M059J (cell line): ENCODE results near the gene AFG1L. TPM values are rescaled to one million over a fixed set of nuclear protein-coding genes. Genes with fewer than 3 reads are reported as not detected.
"Not testable (repeated sequence)": the region's sequence is repeated elsewhere in the genome, so short reads cannot be mapped to it uniquely, and the experiment has no call there.

Experiments used
- DNase-seq: peaks from one replicate; pipeline ENCODE4 v3.0.0-alpha.2; 2012; ENCODE audit warnings: low read depth
- total RNA-seq: library from RNA; depleted of rRNA; stranded (reverse); fragments of >200 nt; shearing (Covaris generic); gene quantifications from 2 replicates; pipeline ENCODE4 v1.2.3, GENCODE V29; 2014

Gene AFG1L
- total RNA-seq, 1 experiment from 2014 or later: 8.9 TPM

DNA sequence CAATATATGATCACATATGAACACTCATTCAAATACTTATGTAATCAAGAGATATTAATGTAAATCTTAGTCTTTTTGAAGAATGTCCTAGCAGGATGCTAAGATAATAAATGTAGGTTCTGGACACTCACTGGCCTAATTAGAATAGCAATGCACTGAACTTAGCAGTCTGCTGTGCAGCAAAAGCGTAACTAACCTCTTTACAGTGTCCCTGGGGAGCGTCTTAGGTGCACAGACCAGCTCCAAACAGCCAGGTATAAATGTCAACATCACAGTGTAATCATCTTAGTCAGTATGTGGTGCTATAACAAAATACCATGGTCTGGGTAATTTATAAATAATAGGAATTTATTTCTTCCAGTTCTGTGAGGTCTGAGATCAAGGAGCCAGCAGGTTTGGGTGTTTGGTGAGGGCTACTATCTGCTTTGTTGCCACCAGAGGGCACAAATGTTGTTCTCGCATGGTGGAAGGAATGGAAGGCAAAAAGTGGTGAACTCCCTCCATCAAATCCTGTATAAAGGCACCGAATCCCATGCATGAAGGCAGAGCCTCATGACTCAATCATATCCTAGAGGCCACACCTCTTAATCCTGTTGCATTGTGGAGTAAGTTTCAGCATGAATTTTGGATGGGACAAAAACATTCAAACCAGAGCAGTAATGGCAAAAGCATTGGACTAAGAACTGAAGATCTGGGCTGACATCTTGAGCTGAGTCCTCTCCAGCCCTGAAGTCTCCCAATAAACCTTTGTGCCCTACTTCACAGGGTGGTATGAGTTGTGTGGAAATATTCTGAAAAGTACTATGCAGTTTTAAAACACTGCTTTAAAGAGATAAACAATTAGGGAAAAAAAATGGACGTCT, 224.1 kb downstream of the AFG1L start:
- peak; percentile 46 for DNase-seq

- no peak for DNase-seq
These were observed 226.8 kb downstream of the AFG1L start for GRCh38 chr6:108521616-108522107.

- DNase-seq: no peak
These were observed 228.8 kb downstream of the AFG1L start for GRCh38 chr6:108523697-108524096.

- DNase-seq: no peak
These were observed 229.8 kb downstream of the AFG1L start for GRCh38 chr6:108524528-108525248.

GRCh38 chr6:108526739-108527174, 231.9 kb downstream of the AFG1L start:
- peak; percentile 56 for DNase-seq

GRCh38 chr6:108528878-108529277, 234.0 kb downstream of the AFG1L start:
- DNase-seq: no peak

DNA sequence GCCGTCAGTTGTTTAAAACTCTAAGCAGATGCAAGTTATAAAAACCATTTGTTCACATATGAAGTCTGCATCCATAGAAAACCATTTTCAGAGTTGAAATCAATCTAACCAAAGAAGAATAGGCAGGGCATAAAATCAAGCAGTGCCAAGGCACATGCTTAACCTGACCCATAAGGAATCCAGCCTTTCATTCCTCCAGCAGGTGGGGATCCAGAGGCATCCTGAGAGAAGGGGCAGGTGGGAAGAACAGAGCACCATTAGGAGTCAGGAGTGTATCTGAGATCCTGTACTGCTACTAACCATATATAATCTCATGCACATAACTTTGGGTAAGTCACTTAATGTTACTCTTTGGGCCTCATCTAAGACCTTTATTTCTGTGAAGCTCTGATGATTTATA, 236.5 kb downstream of the AFG1L start:
- DNase-seq: peak; percentile 36

DNA sequence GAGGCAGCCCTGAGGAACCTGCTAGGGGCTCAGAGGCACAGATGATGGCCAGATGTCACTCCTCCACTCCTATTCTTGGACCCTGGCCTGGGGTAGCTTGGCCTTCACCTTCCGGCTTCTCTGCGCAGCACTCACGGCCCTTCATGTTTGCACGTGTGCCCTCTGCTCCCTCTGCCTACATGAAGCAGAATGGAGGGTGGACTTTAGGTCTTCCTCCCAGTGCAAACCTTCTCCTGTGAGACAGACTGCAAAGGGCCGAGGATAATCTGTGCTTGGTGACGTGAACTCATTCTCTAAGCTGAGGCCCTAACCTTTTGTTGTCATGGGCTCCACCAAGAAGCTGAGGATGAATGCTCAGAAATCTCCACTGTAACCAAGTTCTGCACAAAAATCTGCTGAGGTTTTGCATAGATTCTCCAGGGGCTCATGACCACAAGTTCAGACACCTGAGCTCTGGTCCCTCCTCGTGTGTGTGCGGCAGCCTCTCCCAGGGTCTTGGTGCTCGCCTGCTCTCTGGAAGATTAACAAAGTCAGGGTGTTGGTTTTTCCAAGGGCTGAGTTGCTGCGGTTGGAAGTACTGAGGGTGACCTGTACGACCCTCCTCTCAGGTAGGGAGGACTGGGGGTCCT, 240.4 kb downstream of the AFG1L start:
- no peak for DNase-seq

GRCh38 chr6:108535920-108536535, 241.2 kb downstream of the AFG1L start:
- not testable (repeated sequence) for DNase-seq

DNA sequence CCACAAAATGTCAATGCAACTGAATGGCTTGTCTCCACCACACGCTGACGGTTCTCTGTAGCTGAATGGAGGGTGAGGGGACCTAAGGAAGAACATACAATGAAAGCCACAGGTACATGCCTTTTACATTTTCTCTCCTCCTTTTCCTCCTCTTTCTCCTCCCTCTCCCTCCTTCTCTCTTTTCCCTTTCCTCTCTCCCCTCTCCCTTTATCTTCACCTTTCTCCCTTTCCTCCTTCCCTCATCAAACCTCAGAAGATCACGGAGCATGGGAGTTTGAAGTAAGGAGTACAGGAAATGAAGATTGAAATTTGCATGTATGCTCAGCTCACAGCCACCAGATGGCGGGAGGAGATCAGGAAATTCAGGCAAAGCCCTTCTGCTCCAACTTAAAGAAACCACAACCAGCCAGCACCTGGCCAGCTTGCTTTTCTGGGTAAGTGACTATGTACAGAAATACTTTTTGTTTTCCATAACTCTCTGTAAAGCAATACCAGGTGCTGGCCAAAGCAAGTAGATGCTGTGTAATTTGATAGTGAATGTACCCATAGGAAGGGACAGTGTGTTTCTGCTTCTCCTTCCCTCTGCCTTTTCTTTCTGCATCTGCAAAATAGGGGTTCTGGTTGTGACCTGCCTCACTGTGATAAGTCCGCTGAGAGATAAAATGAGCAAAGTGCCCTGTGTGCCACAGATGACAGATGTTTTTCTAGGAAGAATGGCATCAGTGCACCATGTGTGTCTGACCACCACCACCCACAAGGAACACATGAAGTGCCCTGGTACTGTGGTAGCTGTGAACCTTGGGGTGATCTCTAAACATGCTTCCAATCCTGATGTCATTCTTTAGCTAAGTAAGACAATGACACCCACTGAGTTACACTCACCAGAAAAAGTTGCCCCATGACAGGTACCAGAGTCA, 247.2 kb downstream of the AFG1L start:
- DNase-seq: peak; percentile 75

GRCh38 chr6:108543175-108543940, 248.5 kb downstream of the AFG1L start:
- no peak for DNase-seq

DNA sequence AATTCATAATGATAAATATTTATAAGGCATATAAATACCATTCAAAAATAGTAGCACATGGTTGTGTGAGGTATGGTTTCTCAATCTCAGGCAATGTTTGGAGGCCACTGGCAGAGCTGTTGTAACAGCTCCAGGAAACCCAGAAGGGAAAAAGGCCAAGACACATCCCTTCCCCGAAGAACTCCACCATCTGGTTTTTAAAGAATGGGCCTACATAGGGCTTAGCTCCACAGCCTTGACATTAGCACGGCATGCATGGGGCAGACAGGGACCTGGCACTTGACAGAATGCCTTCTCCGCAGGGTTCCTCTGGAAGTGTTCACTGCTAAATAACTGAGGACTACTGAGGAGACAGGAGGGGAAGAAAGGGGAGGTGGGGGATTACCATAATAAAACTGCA, 249.8 kb downstream of the AFG1L start:
- no peak for DNase-seq

- no peak for DNase-seq
These were observed 251.5 kb downstream of the AFG1L start for GRCh38 chr6:108546079-108547049.

- DNase-seq: no peak
These were observed 254.4 kb downstream of the AFG1L start for GRCh38 chr6:108549241-108549640.

- peak; percentile 33 for DNase-seq
These were observed 254.9 kb downstream of the AFG1L start for GRCh38 chr6:108549741-108550140.

DNA sequence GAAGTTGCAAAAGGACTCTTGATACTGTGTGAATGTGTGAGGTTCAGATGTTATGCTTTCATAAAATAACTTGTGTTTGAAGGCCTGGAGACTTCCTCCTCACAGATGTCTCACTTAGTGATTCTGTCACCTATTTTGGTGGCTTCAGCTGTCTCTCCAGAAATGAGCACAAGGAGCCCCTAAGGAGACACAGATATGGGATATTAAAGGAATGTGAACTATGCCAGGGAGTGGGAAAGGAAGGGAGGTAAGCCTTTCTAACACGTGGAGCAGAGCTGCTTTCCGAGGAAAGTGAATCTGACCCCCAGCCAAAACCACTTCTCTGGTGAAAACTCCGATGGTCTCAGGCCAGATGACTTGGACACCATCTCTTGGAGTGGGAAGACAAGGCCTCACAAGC, 255.4 kb downstream of the AFG1L start:
- DNase-seq: no peak

DNA sequence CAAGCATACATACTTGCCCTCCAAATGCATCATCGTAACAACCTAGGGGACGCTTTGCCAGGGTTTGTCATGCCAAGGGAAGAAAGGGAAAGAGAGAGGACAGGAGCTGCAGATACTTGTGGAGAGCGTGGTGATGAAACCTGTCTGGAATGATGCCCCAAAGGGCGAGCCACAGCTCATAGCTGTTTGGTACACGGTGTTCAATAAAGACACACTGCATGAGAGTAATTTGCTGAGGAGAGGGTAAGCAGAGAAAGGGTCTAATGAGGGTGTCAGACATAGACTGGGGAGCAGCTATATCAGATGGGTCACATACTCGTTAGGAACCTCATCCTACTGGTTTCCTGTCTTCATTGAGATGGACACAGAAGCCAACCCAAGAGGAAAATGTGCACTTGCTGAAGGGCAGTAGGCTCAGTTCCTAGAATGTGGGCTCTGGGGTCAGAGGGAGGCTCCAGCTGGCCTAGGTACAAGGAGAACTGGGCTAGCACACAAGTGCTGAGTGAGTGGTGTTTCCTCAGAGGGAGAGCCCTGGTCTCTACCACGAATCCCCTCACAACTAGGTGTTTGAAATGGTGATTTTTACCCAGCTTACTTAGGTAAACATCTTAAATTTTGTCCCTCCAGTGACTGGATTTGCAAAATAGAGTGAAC, 260.7 kb downstream of the AFG1L start:
- DNase-seq: no peak

DNA sequence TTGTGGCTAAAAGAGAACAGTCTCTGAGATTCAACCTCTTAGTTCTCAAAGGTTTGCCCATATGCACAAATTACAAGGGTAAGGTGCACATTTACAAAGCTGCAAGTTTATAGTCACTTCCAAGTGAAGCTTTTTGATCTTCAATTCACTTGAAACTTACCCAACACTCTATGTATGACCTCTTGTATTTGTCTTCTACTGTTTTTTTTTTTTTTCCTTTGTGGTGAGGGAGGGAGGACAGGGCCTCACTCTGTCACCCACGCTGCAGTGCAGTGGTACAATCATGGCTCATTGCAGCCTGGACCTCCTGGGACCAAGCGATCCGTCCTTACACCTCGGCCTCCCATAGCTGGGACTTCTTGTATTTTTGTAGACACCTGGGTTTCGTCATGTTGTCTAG, 261.4 kb downstream of the AFG1L start:
- no peak for DNase-seq
